RWPE2 (cell line): ENCODE data around the gene SPEN.

Source experiments
- ATAC-seq: fragments of 200-7000 bp; cut with Tn5 transposase; 3 replicates; pipeline ENCODE4 v1.9.1; 2021; ENCODE audit warnings: low read depth
- DNase-seq: peaks from one replicate; pipeline ENCODE4 v3.0.0-alpha.2; 2020; ENCODE audit warnings: low spot score
- H3K27ac ChIP-seq: fragments of 450-650 bp; 2 replicates; pipeline ENCODE4 v1.5.1; 2017; ENCODE audit warnings: mild to moderate bottlenecking; ENCODE audit not compliant: poor library complexity, severe bottlenecking
- H3K27me3 ChIP-seq: fragments of 250-450 bp; sonication (Bioruptor Pico); 2 replicates; pipeline ENCODE4 v1.5.1; 2021; ENCODE audit warnings: mild to moderate bottlenecking, moderate library complexity; ENCODE audit not compliant: insufficient read depth, poor library complexity, severe bottlenecking
- H3K36me3 ChIP-seq: fragments of 250-450 bp; sonication (Bioruptor Pico); 2 replicates; pipeline ENCODE4 v1.5.1; 2020; ENCODE audit warnings: low read depth, mild to moderate bottlenecking, moderate library complexity
- H3K4me1 ChIP-seq: fragments of 250-450 bp; sonication (Bioruptor Pico); 2 replicates; pipeline ENCODE4 v1.5.1; 2021; ENCODE audit warnings: mild to moderate bottlenecking, moderate library complexity; ENCODE audit not compliant: insufficient read depth, poor library complexity, severe bottlenecking
- H3K4me3 ChIP-seq: fragments of 250-450 bp; sonication (Bioruptor Pico); 2 replicates; pipeline ENCODE4 v1.5.1; 2021; ENCODE audit warnings: mild to moderate bottlenecking, moderate library complexity; ENCODE audit not compliant: severe bottlenecking
- H3K9me3 ChIP-seq: fragments of 250-450 bp; sonication (Bioruptor Pico); 2 replicates; pipeline ENCODE4 v1.5.1; 2021; ENCODE audit warnings: mild to moderate bottlenecking, moderate library complexity; ENCODE audit not compliant: severe bottlenecking
- TF ChIP-seq, protein P1 (sequence below): fragments of 450-650 bp; IDR thresholded peaks from one replicate; pipeline ENCODE4 v1.5.1; 2017; ENCODE audit warnings: mild to moderate bottlenecking, moderate library complexity; ENCODE audit not compliant: poor library complexity, severe bottlenecking

The SPEN gene

DNA sequence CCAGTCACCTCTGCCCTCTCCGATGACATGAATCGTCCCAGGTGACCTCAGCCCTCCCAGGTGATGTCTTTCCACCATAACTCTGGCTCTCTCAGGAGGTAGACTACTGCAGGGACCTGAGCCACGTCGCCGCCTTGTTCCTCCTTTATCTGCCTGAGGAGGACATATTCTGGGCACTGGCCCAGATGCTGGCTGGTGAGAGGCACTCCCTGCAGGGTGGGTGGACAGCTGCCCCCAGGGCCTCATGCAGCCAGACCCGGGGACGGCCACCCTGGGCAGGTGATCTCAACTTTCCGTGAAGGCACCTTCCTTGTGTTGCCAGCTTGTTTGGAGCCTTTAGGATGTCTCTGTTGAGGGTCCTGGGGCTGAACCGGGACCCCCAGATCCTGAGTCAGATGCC lies 142.3 kb downstream of the SPEN start:
- Histone ChIP-seq H3K4me1 (no peaks in the 10 kb centered on the region), H3K9me3 (no peaks in the 10 kb centered on the region), H3K27me3 (no peaks in the 10 kb centered on the region), H3K4me3 (no peak overlapping the region), H3K36me3 (no peaks in the 10 kb centered on the region), H3K27ac (no peak overlapping the region)
- ATAC-seq (no peak), DNase-seq (no peak)
- TF ChIP-seq, protein P1, sequence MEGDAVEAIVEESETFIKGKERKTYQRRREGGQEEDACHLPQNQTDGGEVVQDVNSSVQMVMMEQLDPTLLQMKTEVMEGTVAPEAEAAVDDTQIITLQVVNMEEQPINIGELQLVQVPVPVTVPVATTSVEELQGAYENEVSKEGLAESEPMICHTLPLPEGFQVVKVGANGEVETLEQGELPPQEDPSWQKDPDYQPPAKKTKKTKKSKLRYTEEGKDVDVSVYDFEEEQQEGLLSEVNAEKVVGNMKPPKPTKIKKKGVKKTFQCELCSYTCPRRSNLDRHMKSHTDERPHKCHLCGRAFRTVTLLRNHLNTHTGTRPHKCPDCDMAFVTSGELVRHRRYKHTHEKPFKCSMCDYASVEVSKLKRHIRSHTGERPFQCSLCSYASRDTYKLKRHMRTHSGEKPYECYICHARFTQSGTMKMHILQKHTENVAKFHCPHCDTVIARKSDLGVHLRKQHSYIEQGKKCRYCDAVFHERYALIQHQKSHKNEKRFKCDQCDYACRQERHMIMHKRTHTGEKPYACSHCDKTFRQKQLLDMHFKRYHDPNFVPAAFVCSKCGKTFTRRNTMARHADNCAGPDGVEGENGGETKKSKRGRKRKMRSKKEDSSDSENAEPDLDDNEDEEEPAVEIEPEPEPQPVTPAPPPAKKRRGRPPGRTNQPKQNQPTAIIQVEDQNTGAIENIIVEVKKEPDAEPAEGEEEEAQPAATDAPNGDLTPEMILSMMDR: no peak
